OCI-LY1 (cell line): Measurements from ENCODE around the gene PRPSAP2.

Experiments used
- H2AFZ ChIP-seq: fragments of 200-600 bp; sonication (generic), shearing (Covaris generic); 2 replicates; pipeline ENCODE4 v1.6.0; 2014; ENCODE audit warnings: antibody characterized with exemption, mild to moderate bottlenecking, low read length
- H3F3A ChIP-seq: fragments of 200-600 bp; sonication (generic), shearing (Covaris generic); 2 replicates; pipeline ENCODE4 v1.6.0; 2014; ENCODE audit warnings: mild to moderate bottlenecking, antibody characterized with exemption, low read length, moderate library complexity; ENCODE audit not compliant: insufficient read depth
- H3K27ac ChIP-seq: fragments of 200-600 bp; sonication (generic); 2 replicates; pipeline ENCODE4 v1.5.1; 2014; ENCODE audit warnings: low read length, mixed run types, mild to moderate bottlenecking, low read depth; ENCODE audit not compliant: poor library complexity, severe bottlenecking
- H3K27me3 ChIP-seq: fragments of 200-600 bp; sonication (generic); 2 replicates; pipeline ENCODE4 v1.6.0; 2014; ENCODE audit warnings: antibody characterized with exemption, mild to moderate bottlenecking, low read length, moderate library complexity; ENCODE audit not compliant: insufficient read depth
- H3K36me3 ChIP-seq: fragments of 200-600 bp; sonication (generic); 2 replicates; pipeline ENCODE4 v1.6.1; 2014; ENCODE audit warnings: mild to moderate bottlenecking, antibody characterized with exemption, low read length, moderate library complexity, mixed read lengths; ENCODE audit not compliant: insufficient read depth
- H3K4me1 ChIP-seq: fragments of 200-600 bp; sonication (generic); 2 replicates; pipeline ENCODE4 v1.5.1; 2014; ENCODE audit warnings: mild to moderate bottlenecking, low read length, moderate library complexity; ENCODE audit not compliant: insufficient read depth, severe bottlenecking
- H3K4me2 ChIP-seq: fragments of 200-600 bp; sonication (generic), shearing (Covaris generic); 2 replicates; pipeline ENCODE4 v1.6.1; 2014; ENCODE audit warnings: low read length
- H3K4me3 ChIP-seq: fragments of 200-600 bp; sonication (generic); 2 replicates; pipeline ENCODE4 v1.5.1; 2014; ENCODE audit warnings: low read length, low read depth, mild to moderate bottlenecking, mixed read lengths; ENCODE audit not compliant: poor library complexity, severe bottlenecking
- H3K79me2 ChIP-seq: fragments of 200-600 bp; shearing (Covaris generic); 2 replicates; pipeline ENCODE4 v1.6.1; 2016; ENCODE audit warnings: mixed run types, low read length, mixed read lengths; ENCODE audit not compliant: insufficient read depth
- H3K9ac ChIP-seq: fragments of 200-600 bp; sonication (generic), shearing (Covaris generic); 2 replicates; pipeline ENCODE4 v1.6.1; 2014; ENCODE audit warnings: mild to moderate bottlenecking, low read length, mixed read lengths
- H3K9me2 ChIP-seq: fragments of 200-600 bp; sonication (generic), shearing (Covaris generic); 2 replicates; pipeline ENCODE4 v1.6.1; 2014; ENCODE audit warnings: low read depth, mild to moderate bottlenecking, low read length, mixed read lengths
- H3K9me3 ChIP-seq: fragments of 200-600 bp; shearing (Covaris generic); 2 replicates; pipeline ENCODE4 v1.6.1; 2014; ENCODE audit warnings: low read length, mixed read lengths
- H4K20me1 ChIP-seq: fragments of 200-600 bp; sonication (generic), shearing (Covaris generic); 2 replicates; pipeline ENCODE4 v1.6.0; 2016; ENCODE audit warnings: mild to moderate bottlenecking, low read length; ENCODE audit not compliant: insufficient read depth
- CTCF ChIP-seq: fragments of 200-600 bp; sonication (generic), shearing (Covaris generic); IDR thresholded peaks from 2 replicates; pipeline ENCODE4 v1.5.1; 2017; ENCODE audit warnings: mild to moderate bottlenecking, antibody characterized with exemption, low read length, moderate library complexity, mixed read lengths
- EZH2 ChIP-seq: fragments of 200-600 bp; sonication (generic), shearing (Covaris generic); IDR thresholded peaks from 2 replicates; pipeline ENCODE4 v1.8.0; 2017; ENCODE audit warnings: borderline replicate concordance, mixed run types, mild to moderate bottlenecking, antibody characterized with exemption, low read length, moderate library complexity, mixed read lengths

PRPSAP2 gene

GRCh38 chr17:18960241-18960665, 102.3 kb downstream of the PRPSAP2 start:
- no peak overlapping the region for H3K4me2 ChIP-seq
- no peak overlapping the region for H3K27ac ChIP-seq
- TF ChIP-seq EZH2: no peak
- TF ChIP-seq CTCF: no peak

GRCh38 chr17:18960803-18961511, 103.0 kb downstream of the PRPSAP2 start:
- TF ChIP-seq CTCF: peak; percentile 96
- no peak for TF ChIP-seq EZH2
- Histone ChIP-seq H3K4me3 (no peak overlapping the region), H3K27ac (no peak overlapping the region), H3K4me2 (no peak overlapping the region), H2AFZ (no peak overlapping the region), H3K9me2 (no peaks in the 10 kb centered on the region), H3F3A (no peaks in the 10 kb centered on the region), H3K9ac (no peak overlapping the region), H3K79me2 (no peaks in the 10 kb centered on the region), H3K4me1 (no peaks in the 10 kb centered on the region), H3K27me3 (no peaks in the 10 kb centered on the region), H3K9me3 (no peaks in the 10 kb centered on the region), H4K20me1 (no peaks in the 10 kb centered on the region), H3K36me3 (no peaks in the 10 kb centered on the region)

More at GRCh38 chr17:18960241-18960665, 102.3 kb downstream of the PRPSAP2 start:
- no peak overlapping the region for H3K9ac ChIP-seq
- no peaks in the 10 kb centered on the region for H3K4me1 ChIP-seq
- H3K4me3 ChIP-seq: no peak overlapping the region
- H2AFZ ChIP-seq: no peak overlapping the region
- H3K9me3 ChIP-seq: no peaks in the 10 kb centered on the region
- no peaks in the 10 kb centered on the region for H3K9me2 ChIP-seq
- no peaks in the 10 kb centered on the region for H4K20me1 ChIP-seq
- H3F3A ChIP-seq: no peaks in the 10 kb centered on the region
- H3K27me3 ChIP-seq: no peaks in the 10 kb centered on the region
- no peaks in the 10 kb centered on the region for H3K36me3 ChIP-seq
- no peaks in the 10 kb centered on the region for H3K79me2 ChIP-seq

GRCh38 chr17:18961634-18962493, 103.9 kb downstream of the PRPSAP2 start:
- Histone ChIP-seq H3K79me2 (no peaks in the 10 kb centered on the region), H3F3A (no peaks in the 10 kb centered on the region), H3K27me3 (no peaks in the 10 kb centered on the region), H4K20me1 (no peaks in the 10 kb centered on the region), H3K9me3 (no peaks in the 10 kb centered on the region), H3K27ac (no peak overlapping the region), H2AFZ (no peak overlapping the region), H3K4me2 (no peak overlapping the region), H3K9me2 (no peaks in the 10 kb centered on the region), H3K4me1 (no peaks in the 10 kb centered on the region), H3K36me3 (no peaks in the 10 kb centered on the region), H3K9ac (no peak overlapping the region), H3K4me3 (no peak overlapping the region)
- TF ChIP-seq EZH2 (no peak), CTCF (no peak)
